ENCODE data around the gene FANCI.

The FANCI gene

GRCh38 chr15:89364341-89364740 is 120.6 kb downstream of the FANCI start:
- H3K9me3 Mint-ChIP-seq (ENCODE audit: low read depth), result no peaks in the 10 kb centered on the region
- no peaks in the 10 kb centered on the region for H3K36me3 Mint-ChIP-seq
- H3K27me3 Mint-ChIP-seq, result peaks cover 50% of the 10 kb centered on the region
- H3K4me1 Mint-ChIP-seq (ENCODE audit: low read depth), result peaks cover 21% of the 10 kb centered on the region
- no peak overlapping the region for H3K27ac Mint-ChIP-seq
- H3K4me3 Mint-ChIP-seq, result no peak overlapping the region

- Mint-ChIP-seq H3K36me3 (no peaks in the 10 kb centered on the region), H3K9me3 (ENCODE audit: low read depth) (no peaks in the 10 kb centered on the region), H3K27me3 (peaks cover 49% of the 10 kb centered on the region), H3K4me1 (ENCODE audit: low read depth) (peaks cover 24% of the 10 kb centered on the region), H3K4me3 (no peak overlapping the region), H3K27ac (no peak overlapping the region)
Observed at GRCh38 chr15:89364741-89365450, 121.1 kb downstream of the FANCI start.

DNA sequence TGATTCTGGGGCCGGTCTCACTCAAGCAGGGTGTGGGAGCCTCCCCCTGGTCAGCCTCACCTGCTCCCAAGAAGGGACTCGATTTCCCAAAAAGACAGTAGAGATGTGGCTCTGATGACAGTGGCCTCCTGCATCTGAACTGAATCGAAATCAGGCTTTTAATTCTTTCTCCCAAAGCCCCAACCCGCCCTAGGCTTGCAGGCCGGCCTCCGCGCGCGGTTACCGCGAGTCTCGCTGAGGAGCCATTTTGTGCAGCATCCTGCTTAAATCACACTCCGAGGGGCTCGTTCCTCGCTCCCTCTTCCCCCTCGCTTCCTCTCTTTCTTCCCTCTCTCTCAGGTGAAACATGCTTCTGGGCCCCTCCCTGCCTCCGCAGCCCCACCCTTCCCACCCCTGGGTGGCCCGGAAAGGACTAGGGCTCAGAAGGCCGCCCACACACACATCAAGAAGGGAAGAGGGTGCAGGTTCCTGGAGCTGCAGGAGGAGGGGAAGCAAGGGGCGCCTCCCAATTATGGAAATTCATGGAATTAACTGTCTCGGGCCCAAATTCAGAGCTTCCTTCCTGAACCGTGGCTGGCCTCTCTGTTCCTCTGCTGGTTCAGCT is 121.8 kb downstream of the FANCI start:
- H3K4me3 Mint-ChIP-seq, result no peak overlapping the region

More for the DNA sequence above, 121.8 kb downstream of the FANCI start:
- no peaks in the 10 kb centered on the region for H3K9me3 Mint-ChIP-seq (ENCODE audit: low read depth)
- no peaks in the 10 kb centered on the region for H3K36me3 Mint-ChIP-seq
- H3K27me3 Mint-ChIP-seq, result peaks cover 49% of the 10 kb centered on the region
- H3K4me1 Mint-ChIP-seq (ENCODE audit: low read depth), result peaks cover 24% of the 10 kb centered on the region
- no peak overlapping the region for H3K27ac Mint-ChIP-seq
